HPDE6-E6E7 (cell line): Measurements from ENCODE around the gene KRT6B.

Source experiments
- DNase-seq: peaks from one replicate; pipeline ENCODE4 v3.0.0; 2011; ENCODE audit warnings: missing footprints; ENCODE audit errors: extremely low spot score

The KRT6B gene

DNA sequence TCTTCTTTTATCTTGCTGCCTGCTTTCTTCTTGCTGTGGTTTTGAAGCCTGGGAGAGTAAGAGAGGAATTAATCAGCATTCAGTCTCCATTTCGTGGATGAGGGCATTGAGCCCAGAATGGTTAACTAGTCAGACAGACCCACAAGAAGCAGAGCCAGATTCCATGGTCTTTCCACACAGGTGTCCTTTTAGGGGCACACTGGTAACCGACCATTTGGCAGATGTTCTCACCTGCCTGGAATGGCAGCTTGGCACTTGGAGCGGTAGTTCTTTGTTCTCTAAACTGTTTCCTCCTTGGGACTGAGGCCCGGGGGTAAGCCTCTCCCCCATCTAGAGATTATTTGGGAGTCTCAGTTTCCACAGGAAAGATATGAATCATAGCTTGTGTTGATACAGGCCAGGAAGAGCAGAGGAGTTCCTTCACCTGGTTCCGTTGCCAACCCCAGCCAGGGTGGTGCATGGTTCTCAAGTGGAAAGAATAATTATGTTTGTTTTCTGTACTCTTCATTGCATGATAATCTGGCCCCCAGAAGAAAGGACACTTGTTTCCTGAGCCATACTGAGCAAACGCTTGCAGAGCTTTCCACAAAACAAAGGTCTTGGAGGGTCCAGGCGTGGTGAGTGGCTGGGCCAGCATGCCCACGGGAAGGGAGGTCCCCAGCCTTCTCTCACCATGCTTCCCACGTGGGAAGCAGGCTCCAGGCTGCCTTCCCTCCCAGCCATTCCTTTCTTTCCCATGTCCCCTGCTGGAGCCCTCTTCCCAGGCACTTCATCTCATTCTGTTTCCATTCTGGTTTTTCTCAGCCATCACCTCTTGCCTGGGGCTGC, 15.7 kb downstream of the KRT6B start:
- no peak for DNase-seq

GRCh38 chr12:52435659-52435999, 16.3 kb downstream of the KRT6B start:
- DNase-seq = no peak

DNA sequence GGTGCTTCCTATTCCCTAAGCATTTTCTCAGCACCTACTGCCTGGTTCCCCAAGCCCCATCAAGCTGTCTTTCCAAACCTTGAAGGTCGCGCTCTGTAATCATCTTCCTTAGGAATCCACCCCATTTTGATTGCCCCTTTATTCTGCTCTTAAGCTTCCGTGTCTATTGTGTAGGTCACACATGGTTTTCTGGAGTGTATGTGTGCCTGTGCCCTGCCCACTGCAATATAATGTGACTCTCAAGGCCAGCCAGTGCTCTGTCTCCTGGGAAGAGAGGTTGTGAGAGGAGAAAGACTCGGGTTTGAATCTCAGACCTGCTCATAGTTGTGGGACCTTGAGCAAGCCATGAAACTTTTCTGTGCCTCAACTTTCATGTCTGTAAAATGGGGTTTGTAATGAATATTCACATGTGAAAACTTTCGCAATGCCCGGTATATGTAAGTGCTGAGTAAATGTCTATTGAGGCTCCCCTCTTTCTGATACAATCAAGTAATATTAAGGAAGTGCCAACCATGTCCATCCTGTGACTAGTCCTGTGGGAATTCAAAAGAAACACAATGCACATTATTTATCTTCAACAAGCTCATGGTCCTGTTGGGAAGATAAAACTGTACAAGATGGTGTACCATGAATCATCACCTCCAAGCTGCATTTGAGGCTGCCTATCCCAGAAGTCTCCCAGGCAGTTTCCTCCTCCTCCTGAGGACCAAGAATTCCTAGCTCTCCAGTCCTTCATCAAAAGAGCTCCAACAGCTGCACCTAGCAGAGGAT, 17.0 kb downstream of the KRT6B start:
- DNase-seq = no peak

GRCh38 chr12:52434081-52434733, 17.7 kb downstream of the KRT6B start, which contains the start of gene KRT75:
Gene KRT75 (minus strand): TSS chr12:52434371. CDS start chr12:52434304, 67 bp downstream.
- no peak for DNase-seq

GRCh38 chr12:52433501-52434080, 18.4 kb downstream of the KRT6B start:
- DNase-seq = no peak

DNA sequence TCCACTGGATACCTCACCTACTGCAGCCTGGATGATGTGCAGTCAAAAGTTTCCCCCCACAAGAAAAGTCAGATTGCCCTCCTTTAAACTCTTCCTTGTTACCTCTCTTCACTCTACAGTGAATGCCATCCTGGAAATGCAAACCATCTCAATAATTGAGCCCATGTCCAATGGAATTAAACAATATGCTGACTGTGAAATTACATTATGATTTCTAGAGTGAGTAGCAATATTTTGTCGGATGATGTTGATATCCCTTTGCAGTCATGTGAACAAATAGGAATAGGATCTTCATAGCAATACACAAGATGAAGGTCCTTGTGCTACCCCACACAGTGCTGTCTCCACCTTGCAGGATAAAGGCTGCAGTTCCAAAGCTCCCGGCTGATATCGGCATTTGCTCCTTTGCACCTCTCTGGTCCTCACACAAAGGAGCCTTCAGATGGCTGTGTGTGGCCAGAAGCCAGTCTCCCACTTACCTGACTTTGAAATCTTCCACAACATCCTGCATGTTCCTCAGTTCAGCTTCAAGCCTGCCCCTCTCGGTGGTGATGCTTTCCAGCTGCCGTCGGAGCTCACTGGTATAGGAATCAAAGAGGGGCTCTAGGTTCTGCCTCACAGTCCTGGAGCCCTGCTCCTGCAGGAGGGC, 19.3 kb downstream of the KRT6B start:
- DNase-seq = no peak

- no peak for DNase-seq
These were observed 23.8 kb downstream of the KRT6B start for GRCh38 chr12:52428121-52428520.

DNA sequence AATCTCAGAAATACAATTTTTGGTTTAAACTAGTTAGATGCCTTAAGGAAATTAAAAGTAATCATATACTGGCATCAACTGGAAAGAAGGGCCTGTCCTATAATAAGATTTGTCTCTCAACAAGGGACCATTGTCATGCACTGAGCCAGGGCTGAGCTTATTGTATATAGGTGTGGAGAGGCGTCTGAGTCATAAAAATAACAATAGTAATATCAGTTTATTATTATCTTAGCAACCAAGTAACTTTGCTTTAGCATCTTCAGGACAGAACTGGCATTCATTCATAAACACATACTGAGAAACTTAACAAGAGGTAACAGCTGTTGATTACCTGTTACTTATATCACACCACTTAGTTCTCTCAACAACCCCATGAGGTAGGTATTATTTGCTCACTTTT, 24.9 kb downstream of the KRT6B start:
- DNase-seq = peak; percentile 42

DNA sequence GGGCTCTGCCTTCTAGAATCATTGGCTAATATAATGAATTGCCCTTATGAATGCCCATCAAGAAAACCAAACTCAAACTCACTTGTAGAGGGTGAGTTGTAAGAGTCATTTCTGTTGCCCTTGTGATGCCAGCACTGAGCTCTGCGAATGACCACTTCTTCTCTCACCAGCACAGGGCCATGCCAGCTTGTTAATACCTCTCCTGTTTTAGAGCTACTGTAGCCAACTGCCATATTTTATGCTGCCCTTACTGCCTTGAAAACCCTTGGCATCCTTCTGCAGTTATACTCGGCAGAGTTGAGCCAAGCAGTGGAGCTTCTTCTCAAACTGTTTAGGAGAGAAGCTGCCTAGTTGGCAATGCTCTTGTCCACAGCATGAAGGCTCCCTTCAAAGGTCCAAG, 25.9 kb downstream of the KRT6B start:
- no peak for DNase-seq

DNA sequence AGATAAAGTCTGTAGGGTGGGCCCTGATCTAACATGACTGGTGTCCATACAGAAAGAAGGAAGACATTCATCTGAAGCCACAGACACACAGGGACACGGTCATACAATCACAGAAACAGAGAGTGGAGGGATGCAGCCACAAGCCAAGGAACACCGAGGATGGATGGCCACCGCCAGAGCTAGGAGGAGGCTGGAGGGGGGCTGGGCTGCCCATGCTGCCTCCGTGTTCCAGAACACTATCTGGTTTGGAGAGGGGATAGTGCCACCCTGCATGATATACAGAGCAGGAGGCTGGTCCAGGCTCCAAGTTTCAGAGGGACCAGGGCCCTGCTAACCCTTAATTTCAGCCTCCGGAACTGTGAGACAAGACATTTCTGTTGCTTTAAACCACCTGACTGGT, 26.5 kb downstream of the KRT6B start:
- DNase-seq = no peak

DNA sequence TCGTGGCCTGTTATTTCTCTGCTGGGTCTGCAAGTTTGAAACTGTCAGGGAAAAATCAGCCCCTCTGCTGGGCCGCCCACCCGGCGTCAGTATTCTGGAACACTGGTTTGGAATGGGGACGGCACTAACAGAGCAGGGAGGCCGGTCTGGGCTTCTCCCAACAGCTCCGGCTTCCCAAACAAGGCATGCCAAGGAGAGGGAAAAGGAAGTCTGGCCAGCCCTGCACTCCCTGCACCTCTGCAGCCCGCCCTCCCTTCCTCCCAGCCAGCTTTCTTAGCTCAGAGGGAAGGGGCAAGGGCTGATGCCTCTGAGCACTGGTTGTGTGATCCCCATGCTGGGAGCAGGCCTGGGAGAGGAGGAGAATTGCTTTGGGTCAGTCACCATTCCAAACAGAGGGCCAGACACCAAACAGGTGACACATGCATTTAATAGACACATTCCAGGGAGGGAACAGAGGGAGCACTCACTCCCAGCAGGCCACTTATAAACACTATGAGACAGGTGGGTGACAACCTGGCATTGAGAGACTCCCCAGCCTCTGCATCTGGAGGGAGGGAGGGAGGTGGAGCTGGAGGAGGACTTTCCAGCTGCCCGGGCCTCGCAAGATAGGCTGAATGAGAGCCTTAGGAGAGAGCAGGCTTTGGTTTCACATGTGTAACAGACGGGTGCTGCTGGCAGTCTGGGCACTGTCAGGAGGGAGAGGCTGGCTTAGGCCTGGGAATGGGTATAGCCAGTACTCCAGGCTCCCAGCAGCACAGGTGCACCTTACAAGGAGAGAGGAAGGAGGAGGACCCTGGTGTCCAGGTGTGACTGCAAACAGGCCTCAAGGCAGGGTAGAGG, 28.1 kb downstream of the KRT6B start:
- DNase-seq = no peak

DNA sequence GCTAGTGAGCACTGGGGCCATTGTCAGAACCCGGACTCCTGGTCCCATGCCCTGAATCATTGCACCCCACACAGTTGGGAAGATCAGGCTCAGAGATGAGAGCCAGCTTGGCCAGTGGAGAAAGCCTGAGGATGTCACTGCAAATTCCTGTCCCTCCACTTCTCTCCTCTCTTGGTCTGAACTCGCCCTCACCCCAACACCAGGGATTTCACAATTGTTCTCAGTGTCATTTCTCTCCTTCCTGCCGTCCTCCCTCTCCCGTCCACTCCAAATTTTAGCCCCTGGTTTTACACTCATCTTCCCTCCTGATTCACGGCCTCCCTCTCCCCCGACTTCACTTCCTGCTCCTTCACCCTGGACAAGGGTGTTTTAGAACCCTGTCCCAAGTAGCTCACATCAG, 28.9 kb downstream of the KRT6B start:
- no peak for DNase-seq

DNA sequence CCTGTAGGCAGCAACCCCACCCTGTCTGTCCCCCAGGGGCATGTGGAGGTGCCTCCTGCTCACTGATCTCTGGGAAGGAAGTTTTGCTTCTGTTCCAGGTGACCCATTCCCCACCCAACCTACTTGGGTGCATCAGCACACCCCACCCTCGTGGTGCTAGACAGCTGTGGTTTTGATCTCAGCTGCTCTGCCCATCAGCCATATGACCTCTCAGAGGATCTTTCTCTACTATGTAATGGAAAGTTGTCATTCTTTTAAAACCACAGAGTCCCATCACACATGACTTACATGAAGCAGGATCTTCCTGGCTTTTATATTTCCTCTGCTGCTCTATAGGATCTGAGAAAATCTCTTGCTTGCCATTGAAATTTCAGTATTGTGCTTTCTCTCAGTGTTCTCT, 32.3 kb downstream of the KRT6B start:
- no peak for DNase-seq

DNA sequence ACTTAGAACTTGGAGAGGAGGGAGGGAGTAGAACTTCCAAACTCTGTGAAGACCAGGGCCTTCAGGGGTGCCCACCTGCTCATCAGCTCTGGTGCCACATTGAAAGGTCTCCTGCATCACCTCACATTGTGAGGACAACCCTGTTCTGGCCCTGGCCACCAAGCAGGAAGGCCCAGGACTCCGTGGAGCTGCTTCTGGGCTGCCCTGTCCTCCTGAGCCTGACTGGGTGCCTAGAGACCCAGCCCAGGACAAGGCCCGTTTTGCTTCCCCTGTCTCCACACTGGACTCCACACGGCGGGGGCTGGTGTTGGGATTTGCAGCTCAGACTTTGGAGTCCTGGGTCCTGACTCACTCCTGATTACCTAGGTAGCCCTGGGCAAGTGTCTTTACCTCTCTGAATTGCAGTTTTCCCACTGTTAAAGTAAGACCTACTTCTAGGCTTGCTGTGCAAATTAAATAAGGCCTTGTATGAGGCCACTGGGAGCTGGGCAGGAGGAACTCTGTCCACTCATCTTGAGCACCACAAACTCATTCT, 33.3 kb downstream of the KRT6B start:
- DNase-seq = no peak

DNA sequence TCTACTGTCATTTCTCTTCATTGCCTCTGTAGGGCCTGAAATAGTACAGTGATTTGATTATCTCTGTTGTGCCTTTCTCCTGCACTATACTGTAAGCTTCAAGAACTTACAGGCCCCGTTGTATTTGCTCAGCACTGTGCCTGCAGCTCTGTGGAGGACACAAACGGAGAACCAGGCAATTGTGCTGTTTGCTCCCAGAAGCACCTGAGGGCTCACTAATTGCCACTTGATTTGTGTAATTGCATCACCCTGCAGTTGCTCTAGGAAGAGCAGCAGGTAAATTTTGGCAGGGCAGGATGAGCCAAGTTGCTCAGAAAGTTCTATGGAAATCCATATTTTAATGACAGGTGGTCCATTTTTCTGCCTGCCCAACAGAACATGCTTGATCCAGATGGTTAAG, 34.2 kb downstream of the KRT6B start:
- DNase-seq = no peak

GRCh38 chr12:52416795-52417194, 35.2 kb downstream of the KRT6B start:
- DNase-seq = no peak

- DNase-seq = peak; percentile 79
These were observed 35.8 kb downstream of the KRT6B start for GRCh38 chr12:52415870-52416750.

DNA sequence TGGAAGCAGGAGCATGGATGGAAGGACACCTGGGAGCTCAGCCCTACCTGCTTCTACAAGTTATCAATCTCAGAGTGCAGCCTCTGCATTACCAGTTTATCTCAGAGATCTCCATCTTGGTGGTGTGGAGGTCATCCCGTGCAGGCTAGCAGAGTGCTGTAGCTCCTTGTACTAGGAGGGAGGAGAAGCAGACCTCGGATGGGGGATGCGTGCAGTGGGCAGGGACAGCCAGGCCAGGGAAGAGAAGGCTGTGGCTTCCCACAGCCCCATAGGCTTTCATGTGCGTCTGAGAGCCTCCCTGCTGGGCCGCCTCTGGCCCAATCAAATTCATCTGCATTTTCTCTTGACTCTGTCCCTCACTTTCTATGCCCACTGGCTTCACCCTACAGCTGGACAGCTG, 37.0 kb downstream of the KRT6B start:
- no peak for DNase-seq

GRCh38 chr12:52413782-52414345, 38.1 kb downstream of the KRT6B start:
- DNase-seq = no peak
